ENCODE measurements around the gene PFN2.

Gene PFN2

DNA sequence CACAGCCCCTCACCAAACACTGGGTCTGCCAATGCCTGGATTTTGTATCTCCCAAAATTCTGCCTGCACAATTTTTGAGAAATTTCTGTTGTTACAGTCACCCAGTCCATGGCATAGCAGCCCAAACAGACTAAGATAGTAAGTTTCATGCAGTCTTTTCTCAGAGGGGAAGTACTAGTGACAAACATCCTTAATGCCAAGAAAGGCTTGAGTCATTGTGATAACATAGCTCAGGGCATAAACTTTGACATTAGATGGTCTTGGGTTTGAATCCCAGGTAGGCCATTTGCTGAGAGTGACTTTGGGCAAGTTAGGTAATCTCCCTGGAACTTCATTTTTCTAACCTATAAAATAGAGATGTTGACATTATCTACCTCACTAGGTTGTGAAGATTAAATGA lies 36.1 kb upstream of the PFN2 start:
- Histone ChIP-seq H3K4me2 (ENCODE audit: low read length) (no peak overlapping the region), H3K9me3 (ENCODE audit: insufficient read depth, low read depth, low read length) (no peaks in the 10 kb centered on the region), H3K79me1 (ENCODE audit: low read length) (peaks cover 6% of the 10 kb centered on the region), H4K8ac (ENCODE audit: low read depth, low read length) (peak overlapping the region; percentile 65), H4K91ac (ENCODE audit: low read depth, low read length) (no peak overlapping the region), H3K79me2 (ENCODE audit: control insufficient read depth, insufficient read depth, low read length, poor library complexity) (no peaks in the 10 kb centered on the region), H2AK5ac (ENCODE audit: low read length) (peak overlapping the region; percentile 54), H3K14ac (ENCODE audit: low read length) (no peak overlapping the region), H3K27ac (ENCODE audit: low read depth, low read length) (no peak overlapping the region), H3K27me3 (ENCODE audit: insufficient read depth, low read length) (no peaks in the 10 kb centered on the region), H3K9ac (ENCODE audit: low read length) (no peak overlapping the region), H3K23ac (ENCODE audit: low read length) (no peak overlapping the region), H3K36me3 (ENCODE audit: control insufficient read depth in 1 of 2, insufficient read depth in 2 of 2, low read length in 2 of 2) (no peaks in the 10 kb centered on the region), H4K12ac (ENCODE audit: low read depth, low read length) (no peak overlapping the region), H3K4me1 (ENCODE audit: control insufficient read depth in 1 of 2, insufficient read depth in 2 of 2, low read length in 2 of 2) (peaks cover 2 to 3% of the 10 kb centered on the region in 2 experiments), H2AFZ (ENCODE audit: insufficient read depth, low read length, poor library complexity) (no peak overlapping the region), H2BK5ac (ENCODE audit: low read depth, low read length, poor library complexity) (peak overlapping the region; percentile 66), H2BK12ac (ENCODE audit: low read length) (peak overlapping the region; percentile 98), H2BK120ac (ENCODE audit: insufficient read depth, low read length, poor library complexity) (peak overlapping the region; percentile 60), H3K4me3 (ENCODE audit: low read depth, low read length) (no peak overlapping the region), H3K4ac (ENCODE audit: low read depth, low read length) (peak overlapping the region; percentile 62), H3K18ac (ENCODE audit: low read length) (no peak overlapping the region)
- no peak for DNase-seq

DNA sequence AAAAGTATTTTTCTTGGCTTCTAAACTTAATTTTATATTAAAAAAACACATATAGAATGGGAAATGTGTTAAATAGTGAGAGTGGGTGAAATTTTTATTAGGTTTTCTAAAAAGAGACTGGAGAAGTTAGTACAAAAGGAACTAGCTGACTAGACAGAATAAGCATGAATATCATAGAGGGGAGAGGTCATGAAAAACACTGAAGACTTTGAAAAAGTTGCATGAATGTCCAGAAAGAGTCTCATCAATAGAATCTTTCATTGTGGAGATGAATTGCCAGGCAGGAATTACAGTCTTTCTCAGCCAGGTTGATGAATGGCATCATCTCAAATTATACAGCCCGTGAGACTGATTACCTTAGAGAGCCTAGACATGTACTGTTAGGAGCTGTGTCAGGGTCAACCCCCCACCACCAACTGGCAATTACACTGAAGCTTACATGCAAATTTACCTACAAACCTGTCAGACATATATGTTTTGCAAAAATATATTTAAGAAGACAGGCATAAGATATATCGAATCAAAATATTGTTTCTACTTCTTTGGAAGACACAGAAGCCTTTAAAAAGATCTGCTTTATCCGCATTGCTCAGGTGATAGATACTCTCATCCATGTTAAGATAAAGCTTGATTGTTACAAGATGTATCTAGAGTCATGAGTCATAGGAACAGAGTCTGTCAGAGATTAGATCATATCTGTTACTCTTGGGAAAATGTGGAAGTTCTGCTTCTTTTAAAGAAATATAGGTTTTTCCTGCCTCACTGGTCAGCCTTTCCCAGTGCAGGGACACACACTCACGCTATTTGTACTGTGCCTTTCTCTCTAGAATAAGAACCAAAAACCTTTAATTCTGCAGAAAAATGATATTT lies 34.8 kb upstream of the PFN2 start:
- Histone ChIP-seq H3K14ac (ENCODE audit: low read length) (no peak overlapping the region), H4K8ac (ENCODE audit: low read depth, low read length) (no peak overlapping the region), H2AK5ac (ENCODE audit: low read length) (peak overlapping the region; percentile 74), H4K91ac (ENCODE audit: low read depth, low read length) (peak overlapping the region; percentile 68), H3K4me3 (ENCODE audit: low read depth, low read length) (no peak overlapping the region), H3K36me3 (ENCODE audit: control insufficient read depth in 1 of 2, insufficient read depth in 2 of 2, low read length in 2 of 2) (no peaks in the 10 kb centered on the region), H3K18ac (ENCODE audit: low read length) (no peak overlapping the region), H2BK120ac (ENCODE audit: insufficient read depth, low read length, poor library complexity) (peak overlapping the region; percentile 60), H3K79me1 (ENCODE audit: low read length) (peaks cover 6% of the 10 kb centered on the region), H3K79me2 (ENCODE audit: control insufficient read depth, insufficient read depth, low read length, poor library complexity) (no peaks in the 10 kb centered on the region), H2AFZ (ENCODE audit: insufficient read depth, low read length, poor library complexity) (no peak overlapping the region), H3K4me1 (ENCODE audit: control insufficient read depth in 1 of 2, insufficient read depth in 2 of 2, low read length in 2 of 2) (peaks cover 2 to 3% of the 10 kb centered on the region in 2 experiments), H3K9me3 (ENCODE audit: insufficient read depth, low read depth, low read length) (no peaks in the 10 kb centered on the region), H4K12ac (ENCODE audit: low read depth, low read length) (no peak overlapping the region), H3K9ac (ENCODE audit: low read length) (no peak overlapping the region), H3K4ac (ENCODE audit: low read depth, low read length) (no peak overlapping the region), H2BK12ac (ENCODE audit: low read length) (peak overlapping the region; percentile 84), H3K23ac (ENCODE audit: low read length) (no peak overlapping the region), H3K27ac (ENCODE audit: low read depth, low read length) (peak overlapping the region; percentile 69), H3K4me2 (ENCODE audit: low read length) (peak overlapping the region; percentile 43), H3K27me3 (ENCODE audit: insufficient read depth, low read length) (no peaks in the 10 kb centered on the region), H2BK5ac (ENCODE audit: low read depth, low read length, poor library complexity) (peak overlapping the region; percentile 49)
- WGBS (ENCODE audit: extremely low coverage, insufficient coverage, insufficient read length) = no CpG with 5 or more reads among the region's 4 CpGs
- DNase-seq = peak; percentile 18 to 84

DNA sequence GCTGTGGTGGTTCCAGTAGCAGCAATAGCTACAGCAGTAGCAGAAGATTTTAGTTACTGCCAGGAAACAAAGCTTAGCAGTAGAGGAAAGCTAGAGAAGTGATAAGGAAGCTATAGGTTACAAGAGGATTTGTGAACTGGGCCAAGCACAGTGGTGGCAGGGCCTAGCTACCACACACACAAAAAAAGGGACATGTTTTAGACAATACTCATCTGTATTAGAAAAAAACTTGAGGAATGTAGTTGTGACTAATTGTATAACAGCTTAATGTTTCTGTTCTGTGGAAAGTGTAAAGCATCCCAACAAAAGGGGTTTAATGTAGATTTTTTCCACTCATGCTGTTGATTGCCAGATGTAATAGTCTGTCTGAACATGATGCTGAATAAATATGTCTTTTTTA lies 29.9 kb upstream of the PFN2 start:
- no peak overlapping the region for H3K27ac ChIP-seq (ENCODE audit: low read depth, low read length)
- no peak overlapping the region for H2BK120ac ChIP-seq (ENCODE audit: insufficient read depth, low read length, poor library complexity)
- H3K4ac ChIP-seq (ENCODE audit: low read depth, low read length) = no peak overlapping the region
- no peak overlapping the region for H4K12ac ChIP-seq (ENCODE audit: low read depth, low read length)
- no peaks in the 10 kb centered on the region for H3K79me2 ChIP-seq (ENCODE audit: control insufficient read depth, insufficient read depth, low read length, poor library complexity)
- peak in 1 of 2 donors; percentile 23 for DNase-seq
- H3K18ac ChIP-seq (ENCODE audit: low read length) = no peak overlapping the region
- H3K36me3 ChIP-seq (ENCODE audit: control insufficient read depth in 1 of 2, insufficient read depth in 2 of 2, low read length in 2 of 2) = no peaks in the 10 kb centered on the region
- no peak overlapping the region for H4K91ac ChIP-seq (ENCODE audit: low read depth, low read length)
- H3K79me1 ChIP-seq (ENCODE audit: low read length) = peaks cover 2% of the 10 kb centered on the region
- H3K14ac ChIP-seq (ENCODE audit: low read length) = no peak overlapping the region
- H3K9ac ChIP-seq (ENCODE audit: low read length) = no peak overlapping the region
- no peak overlapping the region for H3K4me2 ChIP-seq (ENCODE audit: low read length)
- no peak overlapping the region for H2BK5ac ChIP-seq (ENCODE audit: low read depth, low read length, poor library complexity)
- no peak overlapping the region for H2BK12ac ChIP-seq (ENCODE audit: low read length)
- peaks cover 2 to 3% of the 10 kb centered on the region in 2 experiments for H3K4me1 ChIP-seq (ENCODE audit: control insufficient read depth in 1 of 2, insufficient read depth in 2 of 2, low read length in 2 of 2)
- no peaks in the 10 kb centered on the region for H3K9me3 ChIP-seq (ENCODE audit: insufficient read depth, low read depth, low read length)
- H2AFZ ChIP-seq (ENCODE audit: insufficient read depth, low read length, poor library complexity) = no peak overlapping the region
- no peak overlapping the region for H4K8ac ChIP-seq (ENCODE audit: low read depth, low read length)
- H3K27me3 ChIP-seq (ENCODE audit: insufficient read depth, low read length) = no peaks in the 10 kb centered on the region
- H3K4me3 ChIP-seq (ENCODE audit: low read depth, low read length) = no peak overlapping the region
- H3K23ac ChIP-seq (ENCODE audit: low read length) = no peak overlapping the region
- H2AK5ac ChIP-seq (ENCODE audit: low read length) = no peak overlapping the region

DNA sequence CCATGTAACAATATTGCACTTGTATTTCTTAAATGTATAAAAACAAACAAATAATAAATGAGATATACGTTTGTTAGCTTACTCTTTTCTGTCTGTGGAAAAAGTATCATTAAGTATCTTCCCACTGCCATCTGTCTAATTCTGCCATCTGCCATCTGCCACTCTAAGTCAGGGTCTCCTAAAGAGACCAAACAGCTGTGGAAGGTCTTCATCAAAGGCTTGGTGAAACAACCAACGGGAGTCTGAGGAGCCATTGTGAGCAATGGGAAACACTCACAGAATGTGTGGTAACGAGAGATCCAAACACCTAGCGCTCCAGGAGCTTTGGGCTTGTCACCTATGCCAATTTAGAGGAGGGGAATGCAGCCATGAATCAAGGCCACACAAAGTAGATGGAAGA lies 28.7 kb upstream of the PFN2 start:
- no peak for DNase-seq
- Histone ChIP-seq H2BK5ac (ENCODE audit: low read depth, low read length, poor library complexity) (no peak overlapping the region), H4K8ac (ENCODE audit: low read depth, low read length) (no peak overlapping the region), H3K18ac (ENCODE audit: low read length) (no peak overlapping the region), H3K79me2 (ENCODE audit: control insufficient read depth, insufficient read depth, low read length, poor library complexity) (no peaks in the 10 kb centered on the region), H4K91ac (ENCODE audit: low read depth, low read length) (no peak overlapping the region), H3K27me3 (ENCODE audit: insufficient read depth, low read length) (no peaks in the 10 kb centered on the region), H3K14ac (ENCODE audit: low read length) (no peak overlapping the region), H3K9me3 (ENCODE audit: insufficient read depth, low read depth, low read length) (no peaks in the 10 kb centered on the region), H4K12ac (ENCODE audit: low read depth, low read length) (no peak overlapping the region), H3K4me3 (ENCODE audit: low read depth, low read length) (no peak overlapping the region), H3K9ac (ENCODE audit: low read length) (no peak overlapping the region), H3K4ac (ENCODE audit: low read depth, low read length) (no peak overlapping the region), H3K36me3 (ENCODE audit: control insufficient read depth in 1 of 2, insufficient read depth in 2 of 2, low read length in 2 of 2) (no peaks in the 10 kb centered on the region), H3K79me1 (ENCODE audit: low read length) (no peaks in the 10 kb centered on the region), H3K4me2 (ENCODE audit: low read length) (no peak overlapping the region), H3K27ac (ENCODE audit: low read depth, low read length) (no peak overlapping the region), H3K4me1 (ENCODE audit: control insufficient read depth in 1 of 2, insufficient read depth in 2 of 2, low read length in 2 of 2) (no peaks in the 10 kb centered on the region), H2BK12ac (ENCODE audit: low read length) (no peak overlapping the region), H2AK5ac (ENCODE audit: low read length) (no peak overlapping the region), H2BK120ac (ENCODE audit: insufficient read depth, low read length, poor library complexity) (no peak overlapping the region), H3K23ac (ENCODE audit: low read length) (no peak overlapping the region), H2AFZ (ENCODE audit: insufficient read depth, low read length, poor library complexity) (no peak overlapping the region)
- WGBS (ENCODE audit: extremely low coverage, insufficient coverage, insufficient read length) = no CpG with 5 or more reads among the region's 4 CpGs

Data from trophoblast cell (in vitro differentiated cells and primary cell).